Upper lobe of right lung (tissue), 1 donor: Measurements from ENCODE around the gene SIRT4. TPM values are rescaled to one million over a fixed set of nuclear protein-coding genes. Genes with fewer than 3 reads are reported as not detected.
A peak's percentile ranks its signal among the peaks of the same experiment; 100 is the strongest.

Experiments
- ATAC-seq: fragments of 200-7000 bp; cut with Tn5 transposase; one replicate; pipeline ENCODE4 v1.9.1; 2020; ENCODE audit warnings: mild to moderate bottlenecking, moderate library complexity
- DNase-seq: peaks from one replicate; pipeline ENCODE4 v3.0.0-alpha.2; 2020
- H3K27ac ChIP-seq: fragments of 200-600 bp; one replicate; pipeline ENCODE4 v1.8.0; 2022
- H3K27me3 ChIP-seq: fragments of 200-600 bp; one replicate; pipeline ENCODE4 v1.8.0; 2022; ENCODE audit warnings: mild to moderate bottlenecking
- H3K36me3 ChIP-seq: fragments of 200-600 bp; one replicate; pipeline ENCODE4 v1.8.0; 2022
- H3K4me1 ChIP-seq: fragments of 200-600 bp; one replicate; pipeline ENCODE4 v1.8.0; 2022
- H3K4me3 ChIP-seq: fragments of 200-600 bp; one replicate; pipeline ENCODE4 v1.8.0; 2022; ENCODE audit warnings: mild to moderate bottlenecking
- H3K9me3 ChIP-seq: fragments of 200-600 bp; one replicate; pipeline ENCODE4 v1.8.0; 2022
- intact Hi-C: fragments of 100-400 bp; cut with DNase I; formaldehyde crosslinking; loops from one replicate; pipeline ENCODE4 v1.11.0; 2022
- total RNA-seq: library from RNA; stranded (reverse); fragmentation: NEBNext Ultra II Directional; extraction: Animal tissue kit (Norgen Biotek cat#: 25700); gene quantifications from one replicate; pipeline ENCODE4 v1.2.1, GENCODE V29; 2021
- TF ChIP-seq, protein P1 (sequence below): fragments of 200-600 bp; IDR thresholded peaks from one replicate; pipeline ENCODE4 v1.8.0; 2022; ENCODE audit warnings: antibody characterized with exemption
- donor health status: DM: no; HTN: yes; CAD: no; lungs with severe emphysema.

The SIRT4 gene
- total RNA-seq, 1 donor from 2014 or later = 2.4 TPM

DNA sequence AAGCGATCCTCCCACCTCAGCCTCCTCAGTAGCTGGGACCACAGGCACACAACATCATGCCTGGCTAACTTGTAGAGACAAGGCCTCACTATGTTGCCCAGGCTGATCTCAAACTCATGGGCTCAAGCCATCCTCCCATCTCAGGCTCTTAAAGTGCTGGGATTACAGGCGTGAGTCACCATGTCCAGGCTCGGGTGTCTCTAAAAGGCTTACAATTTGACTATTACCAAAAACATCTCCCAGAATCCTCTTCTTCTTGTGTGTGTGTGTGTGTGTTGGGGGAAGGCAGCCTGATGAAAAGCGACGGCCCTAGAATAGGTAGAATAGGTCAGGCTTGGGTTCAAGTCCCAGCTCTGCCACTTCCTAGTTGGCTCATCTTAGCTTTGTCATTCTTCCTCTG is 50.0 kb downstream of the SIRT4 start:
- no peaks in the 10 kb centered on the region for H3K27me3 ChIP-seq
- no peaks in the 10 kb centered on the region for H3K9me3 ChIP-seq
- no peak for DNase-seq
- H3K27ac ChIP-seq = no peak overlapping the region
- no peak overlapping the region for H3K4me3 ChIP-seq
- intact Hi-C loops = no loop called here
- TF ChIP-seq, protein P1, sequence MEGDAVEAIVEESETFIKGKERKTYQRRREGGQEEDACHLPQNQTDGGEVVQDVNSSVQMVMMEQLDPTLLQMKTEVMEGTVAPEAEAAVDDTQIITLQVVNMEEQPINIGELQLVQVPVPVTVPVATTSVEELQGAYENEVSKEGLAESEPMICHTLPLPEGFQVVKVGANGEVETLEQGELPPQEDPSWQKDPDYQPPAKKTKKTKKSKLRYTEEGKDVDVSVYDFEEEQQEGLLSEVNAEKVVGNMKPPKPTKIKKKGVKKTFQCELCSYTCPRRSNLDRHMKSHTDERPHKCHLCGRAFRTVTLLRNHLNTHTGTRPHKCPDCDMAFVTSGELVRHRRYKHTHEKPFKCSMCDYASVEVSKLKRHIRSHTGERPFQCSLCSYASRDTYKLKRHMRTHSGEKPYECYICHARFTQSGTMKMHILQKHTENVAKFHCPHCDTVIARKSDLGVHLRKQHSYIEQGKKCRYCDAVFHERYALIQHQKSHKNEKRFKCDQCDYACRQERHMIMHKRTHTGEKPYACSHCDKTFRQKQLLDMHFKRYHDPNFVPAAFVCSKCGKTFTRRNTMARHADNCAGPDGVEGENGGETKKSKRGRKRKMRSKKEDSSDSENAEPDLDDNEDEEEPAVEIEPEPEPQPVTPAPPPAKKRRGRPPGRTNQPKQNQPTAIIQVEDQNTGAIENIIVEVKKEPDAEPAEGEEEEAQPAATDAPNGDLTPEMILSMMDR = no peak
- no peak for ATAC-seq
- no peaks in the 10 kb centered on the region for H3K36me3 ChIP-seq
- H3K4me1 ChIP-seq = peaks cover 2% of the 10 kb centered on the region

DNA sequence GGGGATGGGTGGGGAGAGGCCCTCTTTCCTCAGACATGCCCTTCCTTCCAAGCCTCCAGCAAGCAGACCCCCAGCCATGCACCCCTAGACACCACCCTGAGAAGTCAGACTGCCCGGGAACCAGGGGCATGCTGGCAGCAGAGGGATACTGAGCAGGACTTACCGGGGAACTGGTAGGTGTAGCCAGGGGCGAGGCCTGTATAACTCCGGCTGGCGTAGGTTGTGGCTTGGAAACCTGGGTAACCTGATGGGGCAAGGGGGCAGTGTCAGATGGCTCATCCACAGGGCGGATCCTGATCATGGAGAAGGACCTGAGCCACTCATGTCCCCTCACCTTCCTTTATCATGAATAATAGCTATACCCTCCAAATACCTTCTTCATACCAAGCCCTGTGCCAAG is 51.0 kb downstream of the SIRT4 start:
- Histone ChIP-seq H3K4me1 (peaks cover 2% of the 10 kb centered on the region), H3K9me3 (no peaks in the 10 kb centered on the region), H3K4me3 (no peak overlapping the region), H3K27ac (no peak overlapping the region), H3K27me3 (no peaks in the 10 kb centered on the region), H3K36me3 (no peaks in the 10 kb centered on the region)
- ATAC-seq (no peak), DNase-seq (no peak)
- TF ChIP-seq, protein P1 = no peak
- intact Hi-C loops = no loop called here

DNA sequence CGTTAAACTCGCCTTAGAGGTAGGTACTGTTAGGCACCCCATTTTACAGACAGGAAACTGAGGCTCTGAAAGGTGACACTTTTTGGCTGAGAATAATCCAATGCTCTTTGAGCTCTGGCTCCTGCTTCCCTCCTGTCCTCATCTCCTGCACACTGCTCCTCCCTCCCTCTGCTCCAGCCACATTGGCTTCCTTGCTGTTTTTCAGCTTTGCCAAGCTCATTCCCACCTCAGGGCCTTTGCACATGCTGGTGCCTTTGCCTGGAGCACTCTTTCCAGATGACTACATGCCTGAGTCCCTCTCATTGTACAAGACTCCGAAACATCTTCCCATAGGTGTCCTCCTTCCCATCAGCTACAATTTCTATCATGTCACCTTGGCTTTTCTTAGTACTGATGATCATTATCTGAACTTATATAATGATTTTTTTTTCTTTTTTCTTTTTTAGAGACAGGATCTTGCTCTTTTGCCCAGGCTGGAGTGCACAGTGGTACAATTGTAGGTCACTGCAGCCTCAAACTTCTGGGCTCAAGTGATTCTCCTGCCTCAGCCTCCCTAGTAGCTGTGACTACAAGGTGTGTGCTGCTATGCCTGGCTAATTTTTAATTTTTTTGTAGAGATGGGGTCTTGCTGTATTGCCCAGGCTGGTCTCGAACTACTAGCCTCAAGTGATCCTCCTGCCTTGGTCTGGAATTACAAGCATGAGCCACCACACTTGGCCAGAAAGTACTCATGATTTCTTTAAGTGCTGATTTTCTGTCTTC is 51.6 kb downstream of the SIRT4 start:
- DNase-seq (no peak), ATAC-seq (no peak)
- H3K4me3 ChIP-seq = no peak overlapping the region
- H3K36me3 ChIP-seq = no peaks in the 10 kb centered on the region
- intact Hi-C loops = no loop called here
- H3K27ac ChIP-seq = no peak overlapping the region
- H3K27me3 ChIP-seq = no peaks in the 10 kb centered on the region
- H3K4me1 ChIP-seq = peaks cover 2% of the 10 kb centered on the region
- H3K9me3 ChIP-seq = no peaks in the 10 kb centered on the region
- TF ChIP-seq, protein P1 = no peak

DNA sequence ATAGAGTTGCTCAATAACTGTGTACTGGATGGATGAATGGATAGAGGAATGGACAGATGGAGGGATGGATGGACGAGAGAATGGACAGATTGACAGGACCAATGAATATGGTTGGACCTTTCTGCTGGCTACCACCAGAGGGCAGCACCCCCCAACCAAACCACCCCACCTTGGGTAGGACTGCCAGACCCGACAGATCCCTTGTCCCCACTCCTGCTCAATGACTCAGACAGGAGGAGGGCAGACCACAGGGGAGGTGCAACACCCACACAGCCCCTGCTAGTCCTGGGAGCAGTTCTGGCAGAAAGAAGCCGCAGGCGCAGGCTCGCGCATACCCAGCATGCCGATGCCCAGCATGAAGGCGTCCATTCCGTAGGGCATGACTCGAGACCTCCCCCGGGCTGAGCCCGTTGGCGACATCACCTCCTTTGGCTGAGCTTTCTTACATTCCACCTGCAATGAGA is 54.5 kb downstream of the SIRT4 start:
- DNase-seq = peak; percentile 86
- intact Hi-C loops = no loop called here
- peak; percentile 96 for ATAC-seq

DNA sequence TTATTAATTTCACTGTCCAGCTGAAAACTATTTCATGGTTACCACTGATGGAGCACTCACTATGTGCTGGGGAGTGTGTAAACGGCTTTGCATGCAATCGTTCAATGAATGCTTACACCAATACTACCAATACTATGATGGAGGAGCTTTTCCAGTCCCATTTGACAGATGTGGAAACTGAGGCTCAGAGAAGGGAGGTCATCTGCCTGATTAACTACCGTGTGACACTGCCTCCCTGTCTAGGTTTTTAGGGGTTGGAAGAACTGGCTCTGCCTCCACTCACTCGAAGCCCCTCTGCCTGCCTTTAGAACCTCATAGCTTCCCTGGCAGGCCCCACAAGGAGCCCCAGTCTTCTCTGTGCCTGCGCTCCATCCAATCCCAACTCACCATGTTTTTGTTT is 55.0 kb downstream of the SIRT4 start:
- no peak overlapping the region for H3K4me3 ChIP-seq
- no peaks in the 10 kb centered on the region for H3K4me1 ChIP-seq
- no peak overlapping the region for H3K27ac ChIP-seq
- intact Hi-C loops = no loop called here
- no peaks in the 10 kb centered on the region for H3K36me3 ChIP-seq
- peak; percentile 22 for DNase-seq
- H3K27me3 ChIP-seq = peaks cover 12% of the 10 kb centered on the region
- no peak for ATAC-seq
- H3K9me3 ChIP-seq = no peaks in the 10 kb centered on the region
- TF ChIP-seq, protein P1 = no peak

More for the DNA sequence above, 54.5 kb downstream of the SIRT4 start:
- no peaks in the 10 kb centered on the region for H3K36me3 ChIP-seq
- TF ChIP-seq, protein P1 = peak; percentile 88
- peaks cover 9% of the 10 kb centered on the region for H3K27me3 ChIP-seq
- no peak overlapping the region for H3K27ac ChIP-seq
- no peaks in the 10 kb centered on the region for H3K4me1 ChIP-seq
- no peaks in the 10 kb centered on the region for H3K9me3 ChIP-seq
- no peak overlapping the region for H3K4me3 ChIP-seq
